GM11168 (cell line): ENCODE data around the gene HOXA5.

ENCODE experiments used
- in situ Hi-C: fragments of 300-500 bp; cut with MboI; formaldehyde crosslinking; loops from one replicate; pipeline ENCODE4 v1.12.0; 2022; ENCODE audit warnings: low sequenced_read_pairs; ENCODE audit not compliant: unreplicated experiment

Gene HOXA5

DNA sequence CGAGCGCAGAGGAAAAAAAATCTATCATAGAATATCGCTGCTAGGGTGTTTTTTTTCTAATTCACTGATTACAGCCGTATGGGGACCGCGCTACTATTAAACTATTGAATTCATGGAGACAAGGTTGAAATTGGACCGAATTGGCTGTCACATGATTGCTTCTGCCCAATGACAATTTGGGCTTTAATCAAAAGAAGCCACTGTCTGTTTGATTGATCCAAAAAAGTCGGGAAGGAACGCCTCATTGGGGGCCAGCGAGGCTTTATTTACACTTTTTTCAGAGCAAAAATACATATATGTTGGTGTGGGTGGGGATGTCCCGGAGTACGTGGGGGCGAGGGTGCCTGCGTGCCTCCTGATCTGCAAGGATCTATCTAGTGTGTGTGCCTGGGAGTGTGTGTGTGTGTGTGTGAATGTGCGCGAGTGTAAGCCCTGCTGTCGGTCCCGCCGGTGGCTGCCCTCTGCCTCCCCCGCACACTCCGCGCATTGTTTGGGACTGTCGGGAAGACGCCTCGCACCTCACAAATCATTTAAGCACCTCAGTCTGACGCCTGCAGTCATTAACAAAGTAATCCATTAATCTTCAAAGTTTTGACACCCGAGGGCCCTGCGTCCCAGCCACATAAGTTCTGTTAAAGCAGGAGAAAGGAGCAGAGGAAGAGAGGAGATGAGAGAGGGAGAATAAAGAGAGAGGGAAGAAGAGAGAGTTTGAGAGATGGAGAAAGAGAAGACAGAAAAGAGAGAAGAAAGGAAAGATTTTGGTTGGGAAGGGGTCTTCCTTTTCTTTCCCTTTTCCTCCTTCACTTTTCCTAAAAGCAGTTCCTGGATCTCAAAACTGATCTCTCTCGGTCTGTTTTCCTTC is 40.7 kb downstream of the HOXA5 start, which contains the start of gene HOXA2:
Gene HOXA2 (minus strand): TSS at position 103 of the 862 bp plus-strand sequence. CDS start 183 bp downstream, outside the sequence.
- in situ Hi-C loops, result no loop called here

- in situ Hi-C loops, result no loop called here
Measured at GRCh38 chr7:27101957-27102580, 41.4 kb downstream of the HOXA5 start.

- in situ Hi-C loops, result no loop called here
Measured at GRCh38 chr7:27101171-27101956, 42.1 kb downstream of the HOXA5 start.

- in situ Hi-C loops, result no loop called here
Measured at GRCh38 chr7:27100694-27101170, 42.7 kb downstream of the HOXA5 start.

DNA sequence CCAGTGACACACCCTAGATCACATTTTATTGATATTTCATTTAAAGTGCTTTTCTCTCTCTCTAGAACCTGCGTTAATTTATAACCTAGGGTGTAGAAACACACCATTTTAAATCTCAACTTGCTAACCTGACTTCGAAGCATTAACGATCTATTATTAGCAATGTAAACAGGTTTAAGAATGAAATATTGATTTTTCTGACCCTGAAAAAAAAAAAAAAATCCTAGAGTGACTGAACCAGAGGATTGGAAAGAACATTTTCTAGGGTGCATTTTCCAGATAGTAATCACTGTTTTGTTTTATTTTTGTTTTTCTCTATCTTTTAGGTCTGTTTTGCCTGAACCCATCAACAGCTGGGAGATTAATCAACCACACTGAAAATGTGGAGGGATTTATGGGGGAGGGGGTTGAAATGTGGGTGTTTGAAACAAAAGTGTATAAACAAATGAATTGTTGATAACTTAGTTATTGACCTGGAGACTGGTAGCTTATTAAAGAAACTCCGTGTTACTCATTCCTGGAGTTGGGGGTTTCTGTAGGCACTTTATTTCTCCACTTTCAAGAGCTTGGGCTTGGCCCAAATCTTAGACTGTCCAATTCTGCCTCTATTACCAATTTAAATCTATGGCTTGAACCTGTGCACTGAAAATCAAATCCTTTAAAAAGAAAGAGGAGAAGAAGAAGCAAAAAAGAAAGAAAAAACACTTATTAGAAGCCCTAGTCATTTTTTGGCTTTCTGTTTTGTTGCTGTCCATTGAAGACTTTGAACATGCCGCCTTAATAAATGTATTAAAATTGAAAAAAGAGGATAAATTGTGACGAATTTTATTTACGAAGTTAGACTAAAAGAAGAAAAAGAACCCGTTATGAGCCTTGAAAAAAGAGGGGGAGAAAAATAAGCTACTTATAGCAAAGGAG is 43.8 kb downstream of the HOXA5 start:
- in situ Hi-C loops, result loop anchor here (10.0 kb wide), 1 partner anchor 825 kb away; no protein-coding TSS in a partner anchor

DNA sequence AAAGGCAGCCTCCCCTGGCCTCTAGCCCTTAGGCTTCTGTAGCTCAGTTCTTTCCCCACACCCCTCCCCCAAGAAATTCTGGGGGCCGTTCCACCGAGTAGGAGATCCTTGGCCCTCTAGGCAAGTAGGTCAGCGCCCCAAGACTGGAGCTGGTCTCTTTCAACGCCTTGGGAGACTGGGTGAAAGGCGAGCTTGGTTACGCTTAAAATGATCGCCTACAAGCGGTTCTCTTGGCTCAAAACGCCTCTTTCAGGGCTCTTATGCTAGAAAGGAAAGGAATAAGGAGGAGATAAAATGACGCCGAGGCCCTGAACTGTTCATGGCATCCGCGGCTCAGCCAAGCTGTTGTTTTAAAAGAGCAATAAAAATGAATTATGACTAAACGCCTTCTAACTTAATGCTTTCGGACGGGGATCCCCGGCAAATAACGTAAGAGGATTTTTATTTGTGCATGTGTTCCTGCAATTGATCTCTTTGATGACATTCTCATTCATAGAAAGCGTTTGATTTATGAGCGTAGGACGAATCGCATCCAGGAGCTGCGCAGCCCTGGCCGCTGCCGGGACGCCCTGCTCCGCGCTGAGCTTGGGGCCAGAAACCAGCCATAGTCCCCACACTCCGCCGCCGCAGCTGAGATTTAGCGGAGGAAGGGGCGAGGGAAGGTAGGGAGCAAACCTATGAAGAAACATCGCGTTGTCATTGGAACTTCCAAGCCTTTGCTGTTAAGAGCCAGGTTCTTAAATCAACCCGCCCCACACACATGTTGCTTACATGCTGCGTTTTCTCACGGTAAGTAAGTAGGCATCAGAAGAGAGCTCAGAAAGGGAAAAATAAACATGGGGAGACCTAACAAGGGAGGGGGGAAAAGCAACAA is 44.7 kb downstream of the HOXA5 start:
- in situ Hi-C loops, result loop anchor here (10.0 kb wide), 1 partner anchor 824 kb away; no protein-coding TSS in a partner anchor

DNA sequence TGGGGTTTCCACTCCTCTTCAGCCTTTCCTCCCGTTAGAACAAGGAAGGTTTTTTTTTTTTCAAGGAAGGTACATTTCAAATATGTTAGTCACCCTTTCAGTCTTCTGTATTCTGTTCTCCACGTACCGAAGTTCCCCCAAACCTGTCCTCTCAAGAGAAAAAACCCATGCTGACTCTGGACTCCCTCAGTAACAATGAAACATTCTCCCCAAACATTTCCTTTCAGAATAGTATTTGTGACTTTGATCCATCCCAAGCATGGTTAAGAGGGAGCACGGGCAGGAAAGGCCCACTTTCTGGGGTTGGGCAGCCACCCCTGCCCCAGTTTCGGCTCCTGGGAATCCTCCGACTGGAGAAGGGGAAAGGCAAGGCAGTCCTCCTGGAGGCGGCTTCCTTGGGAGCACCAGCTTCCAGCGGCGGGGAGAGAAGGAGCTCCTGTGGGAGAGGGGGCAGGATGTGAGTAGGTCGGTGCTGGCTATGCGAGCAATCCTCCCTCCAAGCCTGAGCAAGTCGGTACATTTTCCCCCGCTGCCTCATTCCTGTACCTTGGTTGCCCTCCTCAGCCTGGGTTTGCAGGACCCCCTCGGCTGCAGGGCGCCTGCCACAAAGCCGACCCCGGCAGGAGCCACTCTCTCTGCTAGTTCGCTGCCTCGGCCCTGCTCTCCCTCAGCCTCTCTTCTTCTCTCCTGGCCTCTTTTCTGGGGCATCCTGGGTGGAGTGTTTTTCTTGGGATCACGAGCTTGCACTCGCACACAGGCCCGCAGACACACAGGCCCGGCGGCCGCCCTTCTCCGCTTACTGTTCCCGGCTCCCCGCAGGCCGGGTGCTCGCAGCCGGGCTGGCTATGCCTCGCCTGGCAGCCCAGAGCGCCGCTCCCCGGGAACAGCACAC is 45.5 kb downstream of the HOXA5 start:
- in situ Hi-C loops, result loop anchor here (10.0 kb wide), 1 partner anchor 823 kb away; no protein-coding TSS in a partner anchor

DNA sequence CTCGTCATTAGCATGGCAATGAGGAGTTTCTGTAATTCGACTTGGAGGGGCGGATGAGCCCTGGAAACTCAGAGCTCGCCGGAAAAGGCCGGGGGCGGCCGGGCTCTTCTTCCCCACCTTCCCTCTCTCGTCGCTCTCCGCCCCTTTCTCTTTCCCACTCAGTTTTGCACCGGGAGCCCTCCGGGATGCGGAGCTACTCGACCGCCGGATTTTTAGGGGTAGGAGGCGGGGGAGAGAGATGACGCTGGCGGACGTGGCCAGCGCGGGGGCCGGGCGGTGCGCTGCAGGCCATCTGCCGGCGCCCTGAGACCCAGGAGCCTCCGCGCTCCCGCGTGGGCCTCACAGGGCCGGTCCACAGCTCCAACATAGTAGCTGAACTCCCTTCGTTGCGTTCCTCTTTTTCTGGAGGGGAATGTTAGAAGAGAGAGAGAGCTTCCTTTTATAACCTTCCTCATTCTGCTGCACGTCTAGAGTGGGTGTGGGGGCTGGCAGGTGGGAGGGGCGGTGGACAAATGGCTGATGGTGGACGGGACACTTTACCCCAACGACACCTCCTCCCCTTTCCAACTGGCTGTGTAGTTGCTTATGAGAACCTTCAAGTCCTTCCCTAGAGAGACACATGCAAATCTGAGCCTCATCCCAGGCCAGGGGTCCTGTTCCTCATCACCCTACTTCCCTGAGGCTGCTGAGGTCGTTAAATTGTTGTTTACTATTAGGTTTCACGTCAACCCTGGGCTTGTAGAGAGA is 46.5 kb downstream of the HOXA5 start:
- in situ Hi-C loops, result loop anchor here (10.0 kb wide), 1 partner anchor 822 kb away; no protein-coding TSS in a partner anchor

DNA sequence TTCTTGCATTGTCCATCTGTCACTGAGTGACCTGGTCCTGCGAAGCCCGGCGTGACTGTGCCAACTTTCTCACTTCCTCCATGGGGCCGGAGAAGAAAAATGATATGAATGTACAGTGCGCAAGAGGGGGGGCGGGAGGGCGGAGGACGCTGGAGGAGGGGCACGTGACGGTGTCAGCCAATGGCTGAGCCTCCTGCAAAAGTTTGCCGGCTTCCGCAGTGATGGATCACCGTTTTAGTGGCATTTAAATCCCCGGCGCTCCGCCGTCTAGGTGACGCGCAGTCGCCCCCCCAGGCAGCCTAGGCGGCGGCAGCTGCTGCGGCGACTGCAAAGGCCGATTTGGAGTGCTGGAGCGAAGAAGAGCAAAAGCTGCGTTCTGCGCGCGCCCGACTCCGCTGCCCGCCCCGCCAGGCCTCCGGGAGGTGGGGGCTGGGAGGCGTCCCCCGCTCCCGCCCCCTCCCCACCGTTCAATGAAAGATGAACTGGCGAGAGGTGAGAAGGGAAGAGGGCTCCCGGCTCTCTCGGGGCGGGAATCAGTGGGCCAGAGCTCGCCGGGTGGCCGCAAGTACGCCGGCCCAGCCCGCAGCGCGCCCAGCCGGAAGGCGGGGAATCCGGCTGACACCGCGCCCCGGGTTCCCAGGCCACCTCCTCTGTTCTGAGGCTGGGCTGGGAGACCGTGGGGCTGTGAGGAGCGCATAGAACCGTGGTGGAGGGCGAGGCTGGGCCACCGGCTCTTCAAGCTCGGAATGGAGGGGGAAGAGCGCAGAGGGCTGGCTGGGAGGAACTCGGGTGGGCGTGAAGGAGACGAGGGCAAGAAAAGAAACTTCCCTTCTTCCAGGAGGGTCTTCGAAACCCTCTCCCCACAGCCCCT is 47.3 kb downstream of the HOXA5 start, which contains the start of gene HOXA1:
Gene HOXA1 (minus strand): TSS at position 104 of the 871 bp plus-strand sequence. CDS start 88 bp downstream, at position 16.
- in situ Hi-C loops, result loop anchor here (10.0 kb wide), 1 partner anchor 821 kb away; no protein-coding TSS in a partner anchor

GRCh38 chr7:27095050-27095896 is 48.2 kb downstream of the HOXA5 start:
- in situ Hi-C loops, result loop anchor here (10.0 kb wide), 1 partner anchor 820 kb away; no protein-coding TSS in a partner anchor

DNA sequence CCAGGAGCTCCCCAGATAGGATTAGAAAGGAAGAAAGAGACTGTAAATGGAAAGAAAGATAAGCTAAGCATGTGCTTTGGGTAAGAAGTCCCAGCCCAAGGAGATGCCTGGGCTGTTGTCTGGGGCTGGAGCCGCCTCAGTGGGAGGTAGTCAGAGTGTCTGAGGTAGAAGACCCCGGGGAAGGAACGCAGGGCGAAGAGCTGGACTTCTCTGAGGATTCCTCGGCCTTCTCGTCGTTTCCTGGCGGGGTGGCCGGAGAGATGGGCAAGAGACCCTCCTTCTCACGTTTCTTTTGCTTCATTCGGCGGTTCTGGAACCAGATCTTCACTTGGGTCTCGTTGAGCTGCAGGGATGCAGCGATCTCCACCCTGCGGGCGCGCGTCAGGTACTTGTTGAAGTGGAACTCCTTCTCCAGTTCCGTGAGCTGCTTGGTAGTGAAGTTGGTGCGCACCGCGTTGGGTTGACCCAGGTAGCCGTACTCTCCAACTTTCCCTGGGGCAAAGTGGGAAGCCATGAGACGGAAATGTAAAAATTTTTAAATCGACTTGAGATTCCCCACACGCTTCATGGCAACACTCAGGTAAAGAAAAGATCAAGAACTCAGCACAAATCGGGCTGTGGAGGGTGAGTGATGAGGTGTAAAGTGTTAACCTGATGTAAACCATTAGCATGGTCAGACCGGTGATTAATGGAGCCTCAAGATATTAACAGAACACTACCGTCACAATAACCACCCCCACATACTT is 49.0 kb downstream of the HOXA5 start:
- in situ Hi-C loops, result loop anchor here (10.0 kb wide), 1 partner anchor 820 kb away; no protein-coding TSS in a partner anchor

- in situ Hi-C loops, result loop anchor here (10.0 kb wide), 1 partner anchor 819 kb away; no protein-coding TSS in a partner anchor
Measured at GRCh38 chr7:27093184-27093895, 50.1 kb downstream of the HOXA5 start.

GRCh38 chr7:27092819-27093110 is 50.7 kb downstream of the HOXA5 start:
- in situ Hi-C loops, result loop anchor here (10.0 kb wide), 1 partner anchor 818 kb away; no protein-coding TSS in a partner anchor
